ENCODE results near the gene ARHGAP22. TPM values are rescaled to one million over a fixed set of nuclear protein-coding genes. Genes with fewer than 3 reads are reported as not detected.

Gene ARHGAP22
- total RNA-seq, 1 donor from 2014 or later: 3.8 TPM

- H3K27ac Mint-ChIP-seq: no peak overlapping the region
- H3K27me3 Mint-ChIP-seq: no peaks in the 10 kb centered on the region
- DNase-seq (ENCODE audit: low spot score, unreplicated experiment): no peak
- H3K4me3 Mint-ChIP-seq (ENCODE audit: low read depth): no peak overlapping the region
- no peaks in the 10 kb centered on the region for H3K9me3 Mint-ChIP-seq (ENCODE audit: low read depth)
- peaks cover 2% of the 10 kb centered on the region for H3K4me1 Mint-ChIP-seq (ENCODE audit: low read depth)
- H3K36me3 Mint-ChIP-seq (ENCODE audit: insufficient read depth): peaks cover 18% of the 10 kb centered on the region
- TF ChIP-seq CTCF (IDR thresholded peaks at IDR 0.05; ENCODE audit: unreplicated experiment): no peak
These were observed 198.7 kb downstream of the ARHGAP22 start for GRCh38 chr10:48406204-48406603.

- TF ChIP-seq CTCF (IDR thresholded peaks at IDR 0.05; ENCODE audit: unreplicated experiment): no peak
- Mint-ChIP-seq H3K27ac (no peak overlapping the region), H3K4me3 (ENCODE audit: low read depth) (no peak overlapping the region), H3K36me3 (ENCODE audit: insufficient read depth) (peaks cover 5% of the 10 kb centered on the region), H3K4me1 (ENCODE audit: low read depth) (peaks cover 14% of the 10 kb centered on the region), H3K9me3 (ENCODE audit: low read depth) (no peaks in the 10 kb centered on the region), H3K27me3 (no peaks in the 10 kb centered on the region)
- no peak for DNase-seq (ENCODE audit: low spot score, unreplicated experiment)
These were observed 200.2 kb downstream of the ARHGAP22 start for GRCh38 chr10:48404646-48405045.

DNA sequence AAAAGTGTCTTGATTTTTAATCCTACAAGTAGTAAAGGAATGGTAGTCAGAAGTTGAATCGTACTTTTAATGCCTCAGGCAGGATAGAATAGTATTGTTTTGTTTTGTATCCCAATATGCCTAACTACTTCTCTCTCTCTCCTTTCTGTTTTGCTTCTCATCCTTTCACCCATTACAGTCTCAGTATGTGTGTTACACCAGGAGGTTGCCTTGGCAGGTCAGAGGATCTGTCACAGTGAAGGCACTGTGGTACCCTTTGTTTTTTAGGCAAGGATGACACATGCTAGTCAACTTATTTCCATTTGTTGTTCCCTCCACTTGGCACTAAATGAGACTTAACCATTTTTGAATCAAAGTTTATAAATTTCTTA is 204.0 kb downstream of the ARHGAP22 start:
- Mint-ChIP-seq H3K36me3 (ENCODE audit: insufficient read depth) (peaks cover 4% of the 10 kb centered on the region), H3K27ac (no peak overlapping the region), H3K27me3 (no peaks in the 10 kb centered on the region), H3K4me1 (ENCODE audit: low read depth) (peaks cover 27% of the 10 kb centered on the region), H3K9me3 (ENCODE audit: low read depth) (no peaks in the 10 kb centered on the region), H3K4me3 (ENCODE audit: low read depth) (no peak overlapping the region)
- TF ChIP-seq CTCF (IDR thresholded peaks at IDR 0.05; ENCODE audit: unreplicated experiment): no peak
- DNase-seq (ENCODE audit: low spot score, unreplicated experiment): no peak

GRCh38 chr10:48400129-48400849 is 204.6 kb downstream of the ARHGAP22 start:
- DNase-seq (ENCODE audit: low spot score, unreplicated experiment): no peak
- Mint-ChIP-seq H3K27me3 (no peaks in the 10 kb centered on the region), H3K4me1 (ENCODE audit: low read depth) (peaks cover 27% of the 10 kb centered on the region), H3K36me3 (ENCODE audit: insufficient read depth) (peaks cover 3% of the 10 kb centered on the region), H3K4me3 (ENCODE audit: low read depth) (no peak overlapping the region), H3K9me3 (ENCODE audit: low read depth) (no peaks in the 10 kb centered on the region), H3K27ac (no peak overlapping the region)
- no peak for TF ChIP-seq CTCF (IDR thresholded peaks at IDR 0.05; ENCODE audit: unreplicated experiment)

DNA sequence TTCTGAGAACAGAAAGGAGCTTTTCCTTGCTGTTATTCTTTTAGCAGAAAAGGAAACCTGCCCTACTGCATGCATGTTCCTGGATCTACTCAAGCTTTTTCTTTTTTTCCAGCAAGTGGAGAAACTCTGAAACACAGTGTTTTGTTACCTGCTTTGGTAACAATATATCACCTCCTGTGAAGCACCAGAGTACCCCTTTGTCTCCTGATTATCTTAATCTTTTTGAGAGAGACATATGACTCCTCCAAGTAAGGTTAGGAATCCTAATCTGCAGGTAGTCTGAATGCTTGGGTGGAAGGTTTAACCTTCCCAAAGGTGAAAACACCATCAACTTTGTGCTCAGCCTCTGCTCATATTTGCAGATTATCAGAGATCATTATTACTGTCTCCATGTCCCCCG is 205.3 kb downstream of the ARHGAP22 start:
- no peak for DNase-seq (ENCODE audit: low spot score, unreplicated experiment)
- H3K27me3 Mint-ChIP-seq: no peaks in the 10 kb centered on the region
- peak overlapping the region; percentile 15 for H3K27ac Mint-ChIP-seq
- no peak overlapping the region for H3K4me3 Mint-ChIP-seq (ENCODE audit: low read depth)
- peaks cover 2% of the 10 kb centered on the region for H3K36me3 Mint-ChIP-seq (ENCODE audit: insufficient read depth)
- TF ChIP-seq CTCF (IDR thresholded peaks at IDR 0.05; ENCODE audit: unreplicated experiment): no peak
- H3K9me3 Mint-ChIP-seq (ENCODE audit: low read depth): no peaks in the 10 kb centered on the region
- H3K4me1 Mint-ChIP-seq (ENCODE audit: low read depth): peaks cover 27% of the 10 kb centered on the region
